22Rv1 (cell line): ENCODE measurements around the gene TMEM59L.

Experiments
- CTCF ChIP-seq: fragments of 450-650 bp; IDR thresholded peaks from 2 replicates; pipeline ENCODE4 v1.5.1; 2017; ENCODE audit warnings: mild to moderate bottlenecking
- ZFX ChIP-seq: fragments of 450-650 bp; IDR thresholded peaks from 2 replicates; pipeline ENCODE4 v1.6.1; 2017; ENCODE audit warnings: antibody characterized with exemption, borderline replicate concordance

GRCh38 chr19:18605196-18605545, 7.5 kb upstream of the TMEM59L start:
- TF ChIP-seq CTCF (no peak), ZFX (no peak)
